Stomach (tissue), 4 donors: Measurements from ENCODE around the gene ADCY9.

ENCODE experiments used
- CTCF ChIP-seq, 7 experiments: fragments of 450-650 bp in 4 of 7; fragments of 200-600 bp in 3 of 7; sonication (generic) in 3 of 7; IDR thresholded peaks; one replicate each; pipeline ENCODE4 v1.5.1; 2016 to 2019; ENCODE audit warnings: antibody characterized with exemption in 7 of 7, control low read depth in 2 of 7, mild to moderate bottlenecking in 1 of 7
- EP300 ChIP-seq: sonication (generic); formaldehyde crosslinking; IDR thresholded peaks from one replicate; pipeline ENCODE4 v1.6.1; 2017; ENCODE audit warnings: antibody characterized with exemption
- POLR2A ChIP-seq, 4 donors: fragments of 450-650 bp; IDR thresholded peaks; one replicate each; pipeline ENCODE4 v1.6.1; 2016; ENCODE audit warnings: antibody characterized with exemption in 4 of 4, control low read depth in 2 of 4, mild to moderate bottlenecking in 1 of 4, moderate library complexity in 1 of 4
- POLR2AphosphoS5 ChIP-seq, 3 donors: sonication (generic); formaldehyde crosslinking; IDR thresholded peaks; one replicate each; pipeline ENCODE4 v1.6.1; 2016; ENCODE audit warnings: antibody characterized with exemption in 3 of 3

- TF ChIP-seq POLR2AphosphoS5 (IDR thresholded peaks at IDR 0.05) (no peak), EP300 (no peak), CTCF (IDR thresholded peaks at IDR 0.05) (no peak), POLR2A (IDR thresholded peaks at IDR 0.05) (no peak)
Observed at GRCh38 chr16:3966681-3967080, 149.6 kb downstream of the ADCY9 start.
